ENCODE measurements around the gene PLCB4. TPM values are rescaled to one million over a fixed set of nuclear protein-coding genes. Genes with fewer than 3 reads are reported as not detected.

The PLCB4 gene
- total RNA-seq, 4 donors from 2014 or later, result 30.7 to 61.8 (median 47.6) TPM

DNA sequence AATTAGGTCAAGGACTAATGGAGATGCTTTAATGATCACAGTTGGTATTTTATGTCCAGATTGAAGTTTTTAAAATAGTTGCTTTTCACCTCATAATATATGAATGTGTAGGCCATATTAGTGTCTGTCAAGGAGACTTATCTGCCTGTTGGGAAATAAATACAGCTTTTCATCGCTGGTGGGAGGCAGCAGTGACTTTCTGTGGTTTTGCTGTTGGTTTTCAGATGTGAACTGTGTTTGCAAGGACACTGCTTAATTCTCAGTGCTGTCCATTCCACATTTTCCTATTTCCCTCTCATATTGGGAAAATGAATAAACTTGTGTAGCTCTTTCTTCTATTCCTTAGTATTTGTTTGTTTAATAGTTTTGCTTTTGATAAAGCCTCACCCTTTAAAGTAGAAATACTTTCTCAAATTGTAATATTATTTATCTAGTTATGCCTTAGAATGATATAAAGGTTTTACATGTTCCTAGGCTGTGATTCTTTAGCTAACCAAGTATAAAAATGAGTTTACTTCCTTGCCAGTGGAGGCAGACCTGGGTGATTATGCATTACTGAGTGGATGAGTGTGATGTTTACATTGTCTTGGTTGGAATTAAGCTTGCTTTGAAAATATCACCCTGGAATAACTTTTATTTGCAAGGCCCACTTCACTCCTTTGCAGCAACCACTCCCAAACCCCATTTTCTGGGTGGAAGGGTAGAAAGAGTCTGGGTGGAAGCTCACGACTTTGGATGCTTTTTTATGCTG lies 3.3 kb downstream of the PLCB4 start:
- H3K27ac ChIP-seq (replicated peaks in 1 of 4), result peak overlapping the region in 1 of 4 donors; percentile 25

DNA sequence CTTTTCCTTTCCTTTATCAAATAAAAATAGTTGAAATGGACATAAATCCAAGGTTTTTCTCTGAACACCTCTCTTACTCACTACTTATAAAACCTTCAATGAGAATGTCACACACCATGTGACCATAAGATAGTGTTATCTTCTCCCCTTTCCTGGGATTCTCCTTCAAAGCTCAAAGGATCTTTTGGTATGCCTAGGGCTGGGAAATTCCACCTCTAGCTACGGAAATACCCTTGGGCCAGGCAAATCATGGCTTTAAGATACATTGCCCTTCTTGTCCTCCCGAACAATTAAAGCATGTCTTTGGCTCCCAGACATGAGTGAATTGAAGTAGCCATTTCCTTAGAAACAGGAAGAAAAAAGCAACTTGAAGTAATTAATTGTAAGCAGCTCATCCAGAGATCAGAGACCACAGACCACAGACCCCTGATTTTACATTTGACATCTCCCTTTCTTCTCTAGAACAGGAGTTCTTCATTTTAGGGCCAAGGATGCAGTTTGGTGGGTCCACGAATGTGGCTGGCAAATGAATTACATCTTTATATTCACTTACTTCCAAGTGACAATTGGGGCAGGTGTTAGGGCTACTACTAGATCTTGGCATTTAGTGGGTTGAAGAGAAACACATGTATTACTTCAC lies 4.1 kb downstream of the PLCB4 start:
- no peaks in the 10 kb centered on the region for H3K36me3 ChIP-seq
- peaks cover 25 to 63% (median 50%) of the 10 kb centered on the region in 4 donors for H3K4me1 ChIP-seq
- H3K27ac ChIP-seq (replicated peaks in 1 of 4), result peak overlapping the region in 1 of 4 donors; percentile 25
- TF ChIP-seq, protein P1, sequence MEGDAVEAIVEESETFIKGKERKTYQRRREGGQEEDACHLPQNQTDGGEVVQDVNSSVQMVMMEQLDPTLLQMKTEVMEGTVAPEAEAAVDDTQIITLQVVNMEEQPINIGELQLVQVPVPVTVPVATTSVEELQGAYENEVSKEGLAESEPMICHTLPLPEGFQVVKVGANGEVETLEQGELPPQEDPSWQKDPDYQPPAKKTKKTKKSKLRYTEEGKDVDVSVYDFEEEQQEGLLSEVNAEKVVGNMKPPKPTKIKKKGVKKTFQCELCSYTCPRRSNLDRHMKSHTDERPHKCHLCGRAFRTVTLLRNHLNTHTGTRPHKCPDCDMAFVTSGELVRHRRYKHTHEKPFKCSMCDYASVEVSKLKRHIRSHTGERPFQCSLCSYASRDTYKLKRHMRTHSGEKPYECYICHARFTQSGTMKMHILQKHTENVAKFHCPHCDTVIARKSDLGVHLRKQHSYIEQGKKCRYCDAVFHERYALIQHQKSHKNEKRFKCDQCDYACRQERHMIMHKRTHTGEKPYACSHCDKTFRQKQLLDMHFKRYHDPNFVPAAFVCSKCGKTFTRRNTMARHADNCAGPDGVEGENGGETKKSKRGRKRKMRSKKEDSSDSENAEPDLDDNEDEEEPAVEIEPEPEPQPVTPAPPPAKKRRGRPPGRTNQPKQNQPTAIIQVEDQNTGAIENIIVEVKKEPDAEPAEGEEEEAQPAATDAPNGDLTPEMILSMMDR (IDR thresholded peaks at IDR 0.05), result no peak
- no peak for TF ChIP-seq POLR2AphosphoS5 (IDR thresholded peaks at IDR 0.05)
- no peak for TF ChIP-seq EP300 (IDR thresholded peaks at IDR 0.05)
- TF ChIP-seq POLR2A (IDR thresholded peaks at IDR 0.05; ENCODE audit: low read depth), result no peak
- no peaks in the 10 kb centered on the region for H3K9me3 ChIP-seq
- intact Hi-C loops (cut with DNase I), result loop anchor here (5.0 kb wide), 1 partner anchor 221 kb away; no protein-coding TSS in a partner anchor
- WGBS, result 63% methylated on average over 3 of the region's 3 CpGs
- no peak overlapping the region for H3K4me3 ChIP-seq
- no peaks in the 10 kb centered on the region for H3K27me3 ChIP-seq
- no peak for DNase-seq (ENCODE audit: extremely low spot score)

More for the DNA sequence above, 3.3 kb downstream of the PLCB4 start:
- Histone ChIP-seq H3K4me3 (no peak overlapping the region), H3K36me3 (no peaks in the 10 kb centered on the region), H3K27me3 (no peaks in the 10 kb centered on the region), H3K9me3 (no peaks in the 10 kb centered on the region), H3K4me1 (peaks cover 25 to 70% (median 56%) of the 10 kb centered on the region in 4 donors)
- intact Hi-C loops (cut with DNase I), result loop anchor here (5.0 kb wide), 1 partner anchor 220 kb away; no protein-coding TSS in a partner anchor
- DNase-seq (ENCODE audit: extremely low spot score), result no peak
- TF ChIP-seq EP300 (IDR thresholded peaks at IDR 0.05) (no peak), POLR2A (IDR thresholded peaks at IDR 0.05; ENCODE audit: low read depth) (no peak), POLR2AphosphoS5 (IDR thresholded peaks at IDR 0.05) (no peak)
- TF ChIP-seq, protein P1 (IDR thresholded peaks at IDR 0.05), result no peak
- 75% methylated on average over 2 of the region's 2 CpGs for WGBS

GRCh38 chr20:9075264-9076095 lies 6.6 kb downstream of the PLCB4 start:
- Histone ChIP-seq H3K36me3 (no peaks in the 10 kb centered on the region), H3K27me3 (no peaks in the 10 kb centered on the region), H3K9me3 (no peaks in the 10 kb centered on the region), H3K4me1 (peaks cover 25 to 47% (median 41%) of the 10 kb centered on the region in 4 donors), H3K4me3 (no peak overlapping the region), H3K27ac (replicated peaks in 1 of 4) (no peak overlapping the region)
- DNase-seq (ENCODE audit: extremely low spot score), result no peak
- intact Hi-C loops (cut with DNase I), result no loop called here
- 75% methylated on average over 6 of the region's 6 CpGs for WGBS
- TF ChIP-seq EP300 (IDR thresholded peaks at IDR 0.05) (no peak), POLR2A (IDR thresholded peaks at IDR 0.05; ENCODE audit: low read depth) (no peak), POLR2AphosphoS5 (IDR thresholded peaks at IDR 0.05) (no peak)
- TF ChIP-seq, protein P1 (IDR thresholded peaks at IDR 0.05), result no peak

DNA sequence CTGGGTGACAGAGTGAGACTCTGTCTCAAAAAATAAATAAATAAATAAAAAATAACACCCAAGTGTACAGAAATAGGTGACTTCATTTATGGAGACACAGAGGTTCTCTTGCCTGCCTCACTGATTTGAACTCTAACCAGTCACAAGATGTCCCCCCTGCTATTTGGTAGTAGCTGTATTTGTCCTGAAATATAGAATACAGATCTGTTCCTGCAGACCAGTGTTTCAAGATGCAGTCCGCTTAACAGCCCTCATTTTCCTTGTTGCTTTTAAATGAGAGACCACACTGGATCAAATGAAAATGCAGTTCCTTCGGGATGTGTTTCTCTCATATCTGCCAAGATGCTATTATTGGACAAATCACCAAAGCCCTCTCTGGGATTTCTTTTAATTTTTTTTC lies 7.6 kb downstream of the PLCB4 start:
- Histone ChIP-seq H3K27ac (replicated peaks in 1 of 4) (no peak overlapping the region), H3K4me1 (peaks cover 25 to 47% (median 33%) of the 10 kb centered on the region in 4 donors), H3K4me3 (no peak overlapping the region), H3K36me3 (no peaks in the 10 kb centered on the region), H3K9me3 (no peaks in the 10 kb centered on the region), H3K27me3 (no peaks in the 10 kb centered on the region)
- WGBS, result 75% methylated on average over 2 of the region's 2 CpGs
- TF ChIP-seq, protein P1 (IDR thresholded peaks at IDR 0.05), result no peak
- TF ChIP-seq POLR2AphosphoS5 (IDR thresholded peaks at IDR 0.05), result no peak
- no peak for TF ChIP-seq POLR2A (IDR thresholded peaks at IDR 0.05; ENCODE audit: low read depth)
- intact Hi-C loops (cut with DNase I), result no loop called here
- no peak for DNase-seq (ENCODE audit: extremely low spot score)
